ENCODE results near the gene CRY1. TPM values are rescaled to one million over a fixed set of nuclear protein-coding genes. Genes with fewer than 3 reads are reported as not detected.

CRY1 gene
- total and polyA plus RNA-seq, 9 of the 15 experiments (the other 6 are each of a cell fraction or from before 2014, with no cell fraction given) = 8.7 to 33.3 (median 25.2) TPM

DNA sequence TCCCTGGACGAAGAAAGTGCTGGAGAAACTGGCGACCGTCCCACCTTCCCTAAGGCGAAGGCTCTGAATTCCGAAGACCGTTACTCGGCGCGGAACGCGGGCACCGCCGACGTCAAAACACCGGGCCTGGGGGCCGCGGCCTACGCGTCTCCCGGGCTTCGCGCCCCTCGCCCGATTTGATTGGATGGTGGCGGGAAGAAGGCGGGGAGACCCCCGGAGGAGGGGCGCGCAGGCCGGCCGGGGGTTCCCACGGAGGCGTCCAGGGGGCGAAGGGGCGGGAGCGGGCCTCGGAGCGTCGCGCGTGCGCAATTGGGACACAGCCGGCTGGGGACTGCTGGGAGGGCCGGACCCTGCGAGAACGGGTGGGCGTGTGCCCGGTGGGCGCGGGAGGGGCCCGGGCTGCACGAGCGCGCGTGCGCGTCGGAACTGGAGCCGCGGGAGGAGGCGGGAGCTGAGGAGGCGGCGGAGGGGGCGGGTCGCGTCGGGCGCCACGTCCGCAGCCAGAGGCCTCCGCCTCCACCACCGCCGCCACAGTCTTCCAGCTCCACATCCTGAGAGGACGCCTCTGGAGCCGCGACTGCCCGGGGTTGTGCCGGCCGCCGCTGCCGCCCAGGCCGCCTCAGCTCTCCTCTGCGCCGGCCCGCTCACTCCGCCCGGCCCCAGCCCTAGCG, 137.8 kb downstream of the CRY1 start, which contains the start of gene TMEM263 (continued):
- TF ChIP-seq ZC3H4 (CRISPR knock-in tag; IDR thresholded peaks at IDR 0.05; ENCODE audit: borderline replicate concordance) (no peak), ZNF436 (CRISPR knock-in tag; IDR thresholded peaks at IDR 0.05) (no peak), ZSCAN32 (CRISPR knock-in tag; IDR thresholded peaks at IDR 0.05) (no peak), U2AF1 (optimal IDR thresholded peaks at IDR 0.05; ENCODE audit: low read depth, low read length) (no peak), MAZ (CRISPR knock-in tag; conservative IDR thresholded peaks at IDR 0.05 in 1 of 2, IDR thresholded peaks at IDR 0.05 in 1 of 2) (peak; percentile 88 to 91), NR1H2 (CRISPR knock-in tag; IDR thresholded peaks at IDR 0.05) (no peak), XRCC3 (IDR thresholded peaks at IDR 0.05) (no peak), FOXK1 (CRISPR knock-in tag; IDR thresholded peaks at IDR 0.05; ENCODE audit: borderline replicate concordance) (no peak), E2F3 (CRISPR knock-in tag; IDR thresholded peaks at IDR 0.05) (no peak; the same call in none of the 2 replicates), HDGF (IDR thresholded peaks at IDR 0.05) (no peak), MED1 (CRISPR knock-in tag; IDR thresholded peaks at IDR 0.05; ENCODE audit: borderline replicate concordance) (no peak)
- TF ChIP-seq, protein P1, sequence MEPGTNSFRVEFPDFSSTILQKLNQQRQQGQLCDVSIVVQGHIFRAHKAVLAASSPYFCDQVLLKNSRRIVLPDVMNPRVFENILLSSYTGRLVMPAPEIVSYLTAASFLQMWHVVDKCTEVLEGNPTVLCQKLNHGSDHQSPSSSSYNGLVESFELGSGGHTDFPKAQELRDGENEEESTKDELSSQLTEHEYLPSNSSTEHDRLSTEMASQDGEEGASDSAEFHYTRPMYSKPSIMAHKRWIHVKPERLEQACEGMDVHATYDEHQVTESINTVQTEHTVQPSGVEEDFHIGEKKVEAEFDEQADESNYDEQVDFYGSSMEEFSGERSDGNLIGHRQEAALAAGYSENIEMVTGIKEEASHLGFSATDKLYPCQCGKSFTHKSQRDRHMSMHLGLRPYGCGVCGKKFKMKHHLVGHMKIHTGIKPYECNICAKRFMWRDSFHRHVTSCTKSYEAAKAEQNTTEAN (CRISPR knock-in tag; IDR thresholded peaks at IDR 0.05) = peak; percentile 38; the same call in 1 of the 2 replicates
- TF ChIP-seq, protein P2, sequence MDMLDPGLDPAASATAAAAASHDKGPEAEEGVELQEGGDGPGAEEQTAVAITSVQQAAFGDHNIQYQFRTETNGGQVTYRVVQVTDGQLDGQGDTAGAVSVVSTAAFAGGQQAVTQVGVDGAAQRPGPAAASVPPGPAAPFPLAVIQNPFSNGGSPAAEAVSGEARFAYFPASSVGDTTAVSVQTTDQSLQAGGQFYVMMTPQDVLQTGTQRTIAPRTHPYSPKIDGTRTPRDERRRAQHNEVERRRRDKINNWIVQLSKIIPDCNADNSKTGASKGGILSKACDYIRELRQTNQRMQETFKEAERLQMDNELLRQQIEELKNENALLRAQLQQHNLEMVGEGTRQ (CRISPR knock-in tag; IDR thresholded peaks at IDR 0.05) = no peak
- TF ChIP-seq, protein P3, sequence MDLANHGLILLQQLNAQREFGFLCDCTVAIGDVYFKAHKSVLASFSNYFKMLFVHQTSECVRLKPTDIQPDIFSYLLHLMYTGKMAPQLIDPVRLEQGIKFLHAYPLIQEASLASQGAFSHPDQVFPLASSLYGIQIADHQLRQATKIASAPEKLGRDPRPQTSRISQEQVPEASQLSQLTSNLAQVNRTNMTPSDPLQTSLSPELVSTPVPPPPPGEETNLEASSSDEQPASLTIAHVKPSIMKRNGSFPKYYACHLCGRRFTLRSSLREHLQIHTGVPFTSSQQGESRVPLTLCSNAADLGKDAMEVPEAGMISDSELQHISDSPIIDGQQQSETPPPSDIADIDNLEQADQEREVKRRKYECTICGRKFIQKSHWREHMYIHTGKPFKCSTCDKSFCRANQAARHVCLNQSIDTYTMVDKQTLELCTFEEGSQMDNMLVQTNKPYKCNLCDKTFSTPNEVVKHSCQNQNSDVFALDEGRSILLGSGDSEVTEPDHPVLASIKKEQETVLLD (IDR thresholded peaks at IDR 0.05) = peak; percentile 42; the same call in 1 of the 2 replicates

Data from K562 (cell line).